ENCODE measurements around the gene RHBDD3.

The RHBDD3 gene

GRCh38 chr22:29301716-29302401 is 34.1 kb upstream of the RHBDD3 start:
- TF ChIP-seq ARNT (IDR thresholded peaks at IDR 0.05) (no peak), TARDBP (IDR thresholded peaks at IDR 0.05) (no peak), SP1 (IDR thresholded peaks at IDR 0.05) (no peak), HDGF (IDR thresholded peaks at IDR 0.05; ENCODE audit: borderline replicate concordance) (no peak), FOXM1 (IDR thresholded peaks at IDR 0.05; ENCODE audit: borderline replicate concordance) (no peak), SUZ12 (IDR thresholded peaks at IDR 0.05) (no peak), PKNOX1 (IDR thresholded peaks at IDR 0.05) (no peak)
- ChIA-PET POLR2A (interaction anchor here (1.0 kb wide), 1 partner anchor 42 kb away, joined by 3 read pairs; no protein-coding TSS in a partner anchor), CTCF (interaction anchor here (1.0 kb wide), 2 partner anchors 11 to 169 kb away, joined by 3 read pairs; no protein-coding TSS in a partner anchor)
- DNase-seq (ENCODE audit: extremely low spot score): no peak

- CTCF ChIA-PET: interaction anchor here (1.0 kb wide), 1 partner anchor 170 kb away, joined by 3 read pairs; no protein-coding TSS in a partner anchor
- TF ChIP-seq BHLHE40 (IDR thresholded peaks at IDR 0.05; ENCODE audit: borderline replicate concordance): no peak
- TF ChIP-seq ELF4 (IDR thresholded peaks at IDR 0.05): no peak
- TF ChIP-seq PKNOX1 (IDR thresholded peaks at IDR 0.05): no peak
- TF ChIP-seq FOXK2 (IDR thresholded peaks at IDR 0.05): no peak
- no peak for TF ChIP-seq SP1 (IDR thresholded peaks at IDR 0.05)
- no peak for TF ChIP-seq SUZ12 (IDR thresholded peaks at IDR 0.05)
- TF ChIP-seq NFRKB (IDR thresholded peaks at IDR 0.05): no peak
- POLR2A ChIA-PET: interaction anchor here (1.0 kb wide), 1 partner anchor 43 kb away, joined by 3 read pairs; no protein-coding TSS in a partner anchor
- no peak for DNase-seq (ENCODE audit: extremely low spot score)
Observed at GRCh38 chr22:29300807-29301601, 33.2 kb upstream of the RHBDD3 start.

GRCh38 chr22:29300467-29300806 is 32.7 kb upstream of the RHBDD3 start:
- POLR2A ChIA-PET: no interaction called here
- TF ChIP-seq L3MBTL2 (conservative IDR thresholded peaks at IDR 0.05) (no peak), CTBP1 (IDR thresholded peaks at IDR 0.05; ENCODE audit: borderline replicate concordance) (no peak), ARNT (IDR thresholded peaks at IDR 0.05) (no peak), TARDBP (IDR thresholded peaks at IDR 0.05) (no peak), ELF4 (IDR thresholded peaks at IDR 0.05) (no peak), SUZ12 (IDR thresholded peaks at IDR 0.05) (no peak), FOXM1 (IDR thresholded peaks at IDR 0.05; ENCODE audit: borderline replicate concordance) (no peak), BHLHE40 (IDR thresholded peaks at IDR 0.05; ENCODE audit: borderline replicate concordance) (no peak), FOXK2 (IDR thresholded peaks at IDR 0.05) (no peak), ZNF384 (IDR thresholded peaks at IDR 0.05) (no peak), HDGF (IDR thresholded peaks at IDR 0.05; ENCODE audit: borderline replicate concordance) (no peak), SP1 (IDR thresholded peaks at IDR 0.05) (no peak), FOXA1 (IDR thresholded peaks at IDR 0.05) (no peak), PKNOX1 (IDR thresholded peaks at IDR 0.05) (no peak), NFRKB (IDR thresholded peaks at IDR 0.05) (no peak), LEF1 (IDR thresholded peaks at IDR 0.05; ENCODE audit: borderline replicate concordance) (no peak)
- CTCF ChIA-PET: no interaction called here
- DNase-seq (ENCODE audit: extremely low spot score): peak; percentile 8

GRCh38 chr22:29299136-29299900 is 31.5 kb upstream of the RHBDD3 start:
- ChIA-PET POLR2A (no interaction called here), CTCF (no interaction called here)
- DNase-seq (ENCODE audit: extremely low spot score): no peak
- no peak for TF ChIP-seq BHLHE40 (IDR thresholded peaks at IDR 0.05; ENCODE audit: borderline replicate concordance)
- TF ChIP-seq ZNF384 (IDR thresholded peaks at IDR 0.05): no peak
- no peak for TF ChIP-seq SUZ12 (IDR thresholded peaks at IDR 0.05)
- TF ChIP-seq SP1 (IDR thresholded peaks at IDR 0.05): no peak
- no peak for TF ChIP-seq HDGF (IDR thresholded peaks at IDR 0.05; ENCODE audit: borderline replicate concordance)
- no peak for TF ChIP-seq FOXM1 (IDR thresholded peaks at IDR 0.05; ENCODE audit: borderline replicate concordance)
- no peak for TF ChIP-seq PKNOX1 (IDR thresholded peaks at IDR 0.05)

GRCh38 chr22:29298641-29299040 is 30.9 kb upstream of the RHBDD3 start:
- no peak for DNase-seq (ENCODE audit: extremely low spot score)
- CTCF ChIA-PET: no interaction called here
- POLR2A ChIA-PET: no interaction called here
- TF ChIP-seq L3MBTL2 (conservative IDR thresholded peaks at IDR 0.05) (no peak), HDGF (IDR thresholded peaks at IDR 0.05; ENCODE audit: borderline replicate concordance) (no peak), SP1 (IDR thresholded peaks at IDR 0.05) (no peak), ARNT (IDR thresholded peaks at IDR 0.05) (no peak), SUZ12 (IDR thresholded peaks at IDR 0.05) (no peak), LEF1 (IDR thresholded peaks at IDR 0.05; ENCODE audit: borderline replicate concordance) (no peak), PKNOX1 (IDR thresholded peaks at IDR 0.05) (no peak), FOXM1 (IDR thresholded peaks at IDR 0.05; ENCODE audit: borderline replicate concordance) (no peak)
